GM12878 (cell line): ENCODE data around the gene CISTR. TPM values are rescaled to one million over a fixed set of nuclear protein-coding genes. Genes with fewer than 3 reads are reported as not detected.

Experiments
- ATAC-seq: fragments of 200-7000 bp; cut with Tn5 transposase; 3 replicates; pipeline ENCODE4 v1.9.1; 2020; ENCODE audit warnings: mild to moderate bottlenecking, moderate library complexity
- BruUV-seq: library from RNA; stranded (reverse); fragments of 400-500 nt; replicated peaks from 2 replicates; lab custom pipeline; 2021; lab: Mats Ljungman, UMichigan
- CTCF ChIA-PET: fragments of 300-600 bp; sonication (Branson Sonifier 250); formaldehyde crosslinking; extraction: SDS; loops from one replicate; lab custom pipeline; 2021; ENCODE audit warnings: inconsistent platforms; lab: Yijun Ruan, JAX
- POLR2A ChIA-PET: fragments of 350-600 bp; formaldehyde crosslinking; extraction: SDS; loops from one replicate; lab custom pipeline; 2021; ENCODE audit warnings: inconsistent platforms; lab: Charles Lee
- RAD21 ChIA-PET: fragments of 300-600 bp; sonication (Branson Sonifier 250); formaldehyde crosslinking; loops from one replicate; lab custom pipeline; 2023; ENCODE audit warnings: antibody characterized with exemption; ENCODE audit not compliant: unreplicated experiment; lab: Charles Lee
- SMC1A ChIA-PET: fragments of 300-600 bp; sonication (Branson Sonifier 250); formaldehyde crosslinking; loops from one replicate; lab custom pipeline; 2023; ENCODE audit not compliant: unreplicated experiment, uncharacterized antibody; lab: Charles Lee
- DNase-seq: peaks from one replicate; pipeline ENCODE4 v3.0.0-alpha.2; 2011; ENCODE audit warnings: low read depth, low spot score
- FAIRE-seq: peaks from 3 replicates; lab custom pipeline; 2011; peaks lifted over from hg19 to GRCh38; lab: Jason Lieb, UNC
- H2AFZ ChIP-seq: 2 replicates; pipeline ENCODE4 v1.6.0; 2011; ENCODE audit warnings: low read depth, low read length, control low read depth; ENCODE audit not compliant: control insufficient read depth
- H3K27ac ChIP-seq: 2 replicates; pipeline ENCODE4 v1.5.1; 2011; ENCODE audit warnings: control low read depth; ENCODE audit not compliant: control insufficient read depth, insufficient read depth
- H3K27me3 ChIP-seq, 2 experiments: replicated peaks in 1 of 2; 2 replicates each; pipeline versions ENCODE4 v1.6.0 to v1.6.1; 2011; ENCODE audit warnings: low read length in 1 of 2; ENCODE audit not compliant: control insufficient read depth in 2 of 2, insufficient read depth in 2 of 2
- H3K36me3 ChIP-seq, 2 experiments: 2 replicates each; pipeline ENCODE4 v1.5.1; 2011; ENCODE audit warnings: low read length in 1 of 2; ENCODE audit not compliant: control insufficient read depth in 2 of 2, insufficient read depth in 2 of 2
- H3K4me1 ChIP-seq: 2 replicates; pipeline ENCODE4 v1.6.1; 2011; ENCODE audit warnings: mild to moderate bottlenecking, low read length, moderate library complexity, mixed read lengths; ENCODE audit not compliant: control insufficient read depth, insufficient read depth
- H3K4me2 ChIP-seq: 2 replicates; pipeline ENCODE4 v1.6.0; 2011; ENCODE audit warnings: control low read depth; ENCODE audit not compliant: control insufficient read depth, insufficient read depth
- H3K4me3 ChIP-seq: fragments of 200-600 bp; sonication (generic); 2 replicates; pipeline ENCODE4 v1.5.1; 2016
- H3K79me2 ChIP-seq: 2 replicates; pipeline ENCODE4 v1.6.0; 2011; ENCODE audit warnings: low read length; ENCODE audit not compliant: control insufficient read depth, insufficient read depth
- H3K9ac ChIP-seq: 2 replicates; pipeline ENCODE4 v1.8.0; 2011; ENCODE audit warnings: low read length, control low read depth, mixed read lengths; ENCODE audit not compliant: control insufficient read depth, insufficient read depth
- H3K9me3 ChIP-seq: replicated peaks from 3 replicates; pipeline ENCODE4 v1.5.1; 2011; ENCODE audit warnings: mild to moderate bottlenecking, low read length; ENCODE audit not compliant: control insufficient read depth, insufficient read depth
- H4K20me1 ChIP-seq: 2 replicates; pipeline ENCODE4 v1.6.0; 2011; ENCODE audit not compliant: control insufficient read depth, insufficient read depth
- CUX1 ChIP-seq: IDR thresholded peaks from 2 replicates; pipeline ENCODE4 v1.6.1; 2012; ENCODE audit warnings: improper control_type of control experiment, low read depth, low read length; ENCODE audit not compliant: insufficient replicate concordance
- GATAD2B ChIP-seq: fragments of 450-650 bp; conservative IDR thresholded peaks from 2 replicates; pipeline ENCODE4 v1.6.1; 2017; ENCODE audit warnings: low read depth, mild to moderate bottlenecking, moderate library complexity
- IKZF1 ChIP-seq: fragments of 450-650 bp; conservative IDR thresholded peaks from 2 replicates; pipeline ENCODE4 v1.6.1; 2017; ENCODE audit warnings: antibody characterized with exemption, mild to moderate bottlenecking
- IRF5 ChIP-seq: fragments of 450-650 bp; IDR thresholded peaks from 2 replicates; pipeline ENCODE4 v1.6.1; 2017; ENCODE audit warnings: borderline replicate concordance
- KDM1A ChIP-seq: fragments of 200-600 bp; sonication (generic); IDR thresholded peaks from 2 replicates; pipeline ENCODE4 v1.6.1; 2016; ENCODE audit warnings: borderline replicate concordance
- MXI1 ChIP-seq: fragments of 150-350 bp; IDR thresholded peaks from 2 replicates; pipeline ENCODE4 v1.6.1; 2011; ENCODE audit warnings: low read depth, mild to moderate bottlenecking, inconsistent platforms, low read length, improper control_type of control experiment
- NBN ChIP-seq: fragments of 450-650 bp; IDR thresholded peaks from 2 replicates; pipeline ENCODE4 v1.6.1; 2016
- NFIC ChIP-seq: IDR thresholded peaks from 2 replicates; pipeline ENCODE4 v1.6.1; 2012; ENCODE audit warnings: low read depth, mild to moderate bottlenecking, inconsistent platforms, low read length, moderate library complexity
- NR2F1 ChIP-seq: fragments of 450-650 bp; conservative IDR thresholded peaks from 2 replicates; pipeline ENCODE4 v1.6.1; 2017; ENCODE audit warnings: mild to moderate bottlenecking
- SPI1 ChIP-seq: IDR thresholded peaks from 2 replicates; pipeline ENCODE4 v1.6.1; 2011; ENCODE audit warnings: low read depth, mild to moderate bottlenecking, low read length, moderate library complexity, borderline replicate concordance; ENCODE audit not compliant: insufficient read depth
- TAF1 ChIP-seq: IDR thresholded peaks from 2 replicates; pipeline ENCODE4 v1.6.1; 2011; ENCODE audit warnings: mild to moderate bottlenecking, low read depth, low read length, borderline replicate concordance
- WGBS: methylation state at CpG from one replicate; pipeline ENCODE4 v1.1.6; 2016; ENCODE audit warnings: low lambda C conversion rate; ENCODE audit not compliant: insufficient replicate concordance, insufficient coverage; ENCODE audit errors: missing lambda C conversion rate; 5-methylcytosine and 5-hydroxymethylcytosine counted together
- in situ Hi-C: fragments of 300-500 bp; cut with MboI; formaldehyde crosslinking; loops from 9 replicates; pipeline ENCODE4 v1.14.3; 2018; ENCODE audit warnings: mixed read lengths
- intact Hi-C: fragments of 100-400 bp; cut with micrococcal nuclease; formaldehyde crosslinking; loops from one replicate; pipeline ENCODE4 v1.14.2; 2022; ENCODE audit not compliant: unreplicated experiment
- polyA plus RNA-seq, 11 experiments: library from polyadenylated mRNA; depleted of rRNA in 4 of 11; unstranded in 6 of 11; stranded (reverse) in 5 of 11; fragments of >200 nt; fragmentation: Nextera tagmentation in 4 of 11; fragmentation: Illumina TruSeq in 1 of 11; extraction: Ambion mirVana in 4 of 11; extraction: Trizol in 1 of 11; gene quantifications; 1 replicate in 1 of 11; 2 replicates in 10 of 11; pipeline versions ENCODE4 v1.2.1 to v1.2.3, GENCODE V29; 2011 to 2016; ENCODE audit warnings: inconsistent platforms in 2 of 11, missing spikeins in 2 of 11, low read depth in 1 of 11
- total RNA-seq, 4 experiments: library from RNA; depleted of rRNA in 3 of 4; stranded (reverse); fragments of >200 nt in 3 of 4; fragmentation: Illumina TruSeq in 1 of 4; extraction: Trizol in 1 of 4; gene quantifications; 2 replicates each; pipeline versions ENCODE4 v1.2.1 to v1.2.3, GENCODE V29; 2013 to 2021
- TF ChIP-seq, protein P1 (sequence below): fragments of 450-650 bp; IDR thresholded peaks from 2 replicates; pipeline ENCODE4 v1.6.1; 2016; ENCODE audit warnings: mild to moderate bottlenecking

CISTR gene
- total and polyA plus RNA-seq, 10 of the 15 experiments (the other 5 are each of a cell fraction or from before 2014, with no cell fraction given): 0.26 TPM; not detected in 9

DNA sequence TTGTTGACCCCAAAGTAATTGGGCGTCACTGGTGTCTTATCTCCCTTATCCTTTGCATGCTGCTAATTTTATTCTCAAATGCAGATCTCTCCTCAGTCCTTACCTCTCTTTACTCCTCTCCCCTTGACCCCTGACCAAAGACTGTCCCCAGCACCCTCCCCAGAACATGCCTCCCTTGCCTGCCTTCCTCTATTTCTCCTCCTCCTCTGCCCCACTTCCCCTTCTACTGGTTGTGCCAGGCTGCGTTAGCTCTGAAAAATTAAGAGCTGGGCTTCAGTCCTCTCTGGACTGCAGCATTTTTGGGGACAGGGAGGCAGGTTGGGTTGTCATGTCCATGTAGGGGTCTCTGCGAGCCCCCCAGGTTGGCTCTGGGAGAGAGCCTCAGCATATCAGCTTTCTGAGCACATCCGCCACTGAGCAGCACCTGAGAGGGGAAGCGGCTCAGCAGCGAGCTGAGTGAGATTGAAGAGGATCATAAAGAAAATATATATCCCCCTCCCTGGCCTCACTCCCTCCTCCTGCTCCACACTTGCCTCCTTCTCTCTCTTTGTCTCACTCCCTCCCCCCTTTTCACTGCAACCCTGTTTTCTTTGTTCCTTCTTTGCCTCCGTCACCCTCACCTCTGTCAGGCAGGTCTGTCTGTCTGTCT, 6.4 kb upstream of the CISTR start (continued):
- TF ChIP-seq IRF5 (no peak), SPI1 (peak; percentile 80)

DNA sequence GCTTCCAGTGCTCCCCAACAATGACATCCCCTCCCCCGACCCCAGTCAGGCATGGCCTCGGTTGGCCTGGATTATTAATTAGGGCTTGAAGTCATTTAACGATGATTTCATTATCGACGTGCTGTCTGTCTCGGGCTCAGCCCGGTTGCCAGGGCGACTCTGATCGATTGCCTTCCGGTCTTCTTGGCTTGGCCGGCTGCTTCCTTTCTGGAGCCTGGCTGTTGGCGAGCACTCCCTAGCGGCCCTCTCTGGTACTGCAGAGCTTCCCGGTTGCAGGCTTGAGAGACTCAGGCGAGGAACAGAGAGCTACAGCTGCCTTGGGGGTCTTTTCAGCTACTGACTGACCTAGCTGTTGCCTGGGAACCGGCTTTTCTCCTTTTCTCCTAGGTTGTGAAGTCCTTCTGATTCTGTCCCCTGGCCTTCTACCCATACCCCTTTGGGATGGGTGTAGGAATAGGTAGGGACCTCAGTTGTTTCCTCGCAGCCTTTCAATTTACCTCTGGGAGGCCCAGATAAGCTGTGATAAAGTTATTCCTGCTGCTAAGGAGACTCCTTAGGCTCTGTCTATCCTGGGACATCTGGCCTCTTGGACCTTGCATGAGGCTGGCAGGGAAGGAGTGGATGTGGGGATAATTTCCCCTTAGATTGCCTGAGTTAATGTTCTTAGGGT, 5.5 kb upstream of the CISTR start:
- DNase-seq (no peak), ATAC-seq (peak; percentile 74), FAIRE-seq (peak; percentile 56)
- Histone ChIP-seq H3K27me3 (peaks cover 0 to 5% of the 10 kb centered on the region in 2 experiments; a peak in 1 of 4 replicates), H3K4me3 (peak overlapping the region; percentile 54), H3K9ac (peak overlapping the region; percentile 47), H3K9me3 (no peaks in the 10 kb centered on the region), H3K4me1 (peaks cover 51% of the 10 kb centered on the region), H3K4me2 (peak overlapping the region; percentile 94), H4K20me1 (no peaks in the 10 kb centered on the region), H3K79me2 (no peaks in the 10 kb centered on the region), H2AFZ (peak overlapping the region; percentile 64), H3K27ac (peak overlapping the region; percentile 48), H3K36me3 (no peaks in the 10 kb centered on the region)
- no TSS peak for BruUV-seq
- WGBS: 6% methylated on average over 17 of the region's 17 CpGs
- intact Hi-C loops: loop anchor here (10.0 kb wide), 1 partner anchor 448 kb away; no protein-coding TSS in a partner anchor
- ChIA-PET POLR2A (interaction anchor here (0.6 to 3.3 kb wide), 7 partner anchors 11 to 912 kb away, joined by 3 to 23 read pairs (median 6); no protein-coding TSS in a partner anchor), SMC1A (interaction anchor here (0.9 to 4.1 kb wide), 21 partner anchors 8 to 401 kb away, joined by 3 to 156 read pairs (median 5); partner anchors contain the start of genes ATP5MC2 and CALCOCO1), CTCF (interaction anchor here (0.6 to 11.1 kb wide), 45 partner anchors 9 to 459 kb away, joined by 3 to 443 read pairs (median 5); partner anchors contain the start of genes ATP5MC2 and CALCOCO1), RAD21 (interaction anchor here (0.7 to 3.7 kb wide), 15 partner anchors 9 to 296 kb away, joined by 3 to 129 read pairs (median 5); partner anchors contain the start of genes CALCOCO1 and HOXC4)
- in situ Hi-C loops: no loop called here
- TF ChIP-seq, protein P1, sequence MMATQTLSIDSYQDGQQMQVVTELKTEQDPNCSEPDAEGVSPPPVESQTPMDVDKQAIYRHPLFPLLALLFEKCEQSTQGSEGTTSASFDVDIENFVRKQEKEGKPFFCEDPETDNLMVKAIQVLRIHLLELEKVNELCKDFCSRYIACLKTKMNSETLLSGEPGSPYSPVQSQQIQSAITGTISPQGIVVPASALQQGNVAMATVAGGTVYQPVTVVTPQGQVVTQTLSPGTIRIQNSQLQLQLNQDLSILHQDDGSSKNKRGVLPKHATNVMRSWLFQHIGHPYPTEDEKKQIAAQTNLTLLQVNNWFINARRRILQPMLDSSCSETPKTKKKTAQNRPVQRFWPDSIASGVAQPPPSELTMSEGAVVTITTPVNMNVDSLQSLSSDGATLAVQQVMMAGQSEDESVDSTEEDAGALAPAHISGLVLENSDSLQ: peak; percentile 91
- 0 out of 2 replicates have a peak, but pooled peaks have one; percentile 45 for TF ChIP-seq IKZF1
- TF ChIP-seq NR2F1: no peak
- TF ChIP-seq GATAD2B: 0 out of 2 replicates have a peak, but pooled peaks have one; percentile 43
- TF ChIP-seq NBN: peak; percentile 18; the same call in 1 of the 2 replicates
- 0 out of 2 replicates have a peak, but pooled peaks have one; percentile 32 for TF ChIP-seq TAF1
- no peak for TF ChIP-seq KDM1A
- TF ChIP-seq NFIC: no peak
- TF ChIP-seq CUX1: peak; percentile 98
- peak; percentile 67; the same call in 1 of the 2 replicates for TF ChIP-seq MXI1
